H1 (cell line): ENCODE data around the gene AMPH. TPM values are rescaled to one million over a fixed set of nuclear protein-coding genes. Genes with fewer than 3 reads are reported as not detected.

Source experiments
- CTCF ChIA-PET: fragments of 300-600 bp; sonication (Branson Sonifier 250); formaldehyde crosslinking; loops from one replicate; lab custom pipeline; 2021; ENCODE audit not compliant: partially characterized antibody; lab: Charles Lee
- POLR2A ChIA-PET: fragments of 300-600 bp; sonication (Branson Sonifier 250); formaldehyde crosslinking; loops from one replicate; lab custom pipeline; 2021; ENCODE audit warnings: inconsistent platforms; ENCODE audit not compliant: partially characterized antibody; lab: Charles Lee
- DNase-seq, 2 experiments: peaks; one replicate each; pipeline versions ENCODE4 v3.0.0 to v3.0.0-alpha.2; 2010 to 2022; ENCODE audit warnings: low spot score in 2 of 2, low read depth in 1 of 2, mixed read lengths in 1 of 2
- FAIRE-seq: peaks from 2 replicates; lab custom pipeline; 2011; peaks lifted over from hg19 to GRCh38; lab: Jason Lieb, UNC
- H2AFZ ChIP-seq: 2 replicates; pipeline ENCODE4 v1.8.1; 2012; ENCODE audit warnings: low read length, inconsistent platforms
- H2AK5ac ChIP-seq: 2 replicates; pipeline ENCODE4 v1.6.1; 2013; ENCODE audit warnings: low read depth, low read length
- H2BK120ac ChIP-seq: replicated peaks from 2 replicates; pipeline ENCODE3; 2013; ENCODE audit warnings: low read depth, low read length, inconsistent platforms
- H2BK12ac ChIP-seq: 2 replicates; pipeline ENCODE4 v1.6.1; 2013; ENCODE audit warnings: low read depth, low read length
- H2BK15ac ChIP-seq: 2 replicates; pipeline ENCODE4 v1.6.1; 2013; ENCODE audit warnings: low read length
- H2BK20ac ChIP-seq: 2 replicates; pipeline ENCODE4 v1.6.1; 2013; ENCODE audit warnings: low read length
- H2BK5ac ChIP-seq: 2 replicates; pipeline ENCODE4 v1.6.1; 2013; ENCODE audit warnings: low read depth, low read length
- H3K14ac ChIP-seq: 2 replicates; pipeline ENCODE4 v1.6.1; 2013; ENCODE audit warnings: inconsistent platforms; ENCODE audit not compliant: insufficient read length
- H3K18ac ChIP-seq: 2 replicates; pipeline ENCODE4 v1.6.1; 2013; ENCODE audit warnings: low read length; ENCODE audit errors: extremely low read depth
- H3K23ac ChIP-seq: 2 replicates; pipeline ENCODE4 v1.6.1; 2013; ENCODE audit warnings: inconsistent platforms; ENCODE audit not compliant: insufficient read length
- H3K23me2 ChIP-seq: 2 replicates; pipeline ENCODE4 v1.6.1; 2013; ENCODE audit warnings: low read depth, low read length
- H3K27ac ChIP-seq: 2 replicates; pipeline ENCODE4 v1.6.1; 2011; ENCODE audit warnings: low read depth, low read length, inconsistent platforms
- H3K27me3 ChIP-seq, 4 experiments: replicated peaks in 1 of 4; 1 replicate in 1 of 4; 2 replicates in 3 of 4; pipeline versions ENCODE4 v1.6.1 to v1.8.1; 2011 to 2013; ENCODE audit warnings: low read length in 3 of 4, mild to moderate bottlenecking in 3 of 4, inconsistent platforms in 2 of 4, mixed read lengths in 2 of 4, moderate library complexity in 1 of 4; ENCODE audit not compliant: control insufficient read depth in 3 of 4, insufficient read depth in 3 of 4; ENCODE audit errors: extremely low read depth in 1 of 4
- H3K36me3 ChIP-seq, 4 experiments: 2 replicates each; pipeline versions ENCODE4 v1.6.1 to v1.8.1; 2011 to 2013; ENCODE audit warnings: mild to moderate bottlenecking in 4 of 4, low read length in 3 of 4, moderate library complexity in 2 of 4, control low read depth in 1 of 4, inconsistent platforms in 1 of 4; ENCODE audit not compliant: insufficient read depth in 4 of 4, control insufficient read depth in 2 of 4
- H3K4ac ChIP-seq: replicated peaks from 2 replicates; pipeline ENCODE3; 2013; ENCODE audit warnings: low read length, low read depth, mixed read lengths, inconsistent platforms; ENCODE audit not compliant: insufficient read length
- H3K4me1 ChIP-seq, 4 experiments: replicated peaks in 1 of 4; 1 replicate in 1 of 4; 2 replicates in 3 of 4; pipeline versions ENCODE4 v1.6.1 to v1.8.1; 2011 to 2013; ENCODE audit warnings: low read length in 3 of 4, inconsistent platforms in 2 of 4, mixed read lengths in 1 of 4; ENCODE audit not compliant: insufficient read depth in 4 of 4, control insufficient read depth in 3 of 4
- H3K4me2 ChIP-seq, 2 experiments: 2 replicates each; pipeline versions ENCODE4 v1.6.1 to v1.8.1; 2011 to 2013; ENCODE audit warnings: low read depth in 2 of 2, low read length in 2 of 2, control low read depth in 1 of 2, inconsistent platforms in 1 of 2, mild to moderate bottlenecking in 1 of 2; ENCODE audit not compliant: insufficient read depth in 1 of 2
- H3K4me3 ChIP-seq, 4 experiments: fragments of 200-600, 300-600 bp in 1 of 4; sonication (generic), shearing (Covaris generic), sonication (Bioruptor Twin) in 1 of 4; 2 replicates each; pipeline versions ENCODE4 v1.5.1 to v1.8.1; 2011 to 2016; ENCODE audit warnings: low read length in 4 of 4, low read depth in 3 of 4, control low read depth in 2 of 4, inconsistent platforms in 2 of 4, mild to moderate bottlenecking in 2 of 4, mixed read lengths in 1 of 4, moderate library complexity in 1 of 4; ENCODE audit not compliant: insufficient read depth in 2 of 4; ENCODE audit errors: extremely low read depth in 1 of 4
- H3K56ac ChIP-seq: replicated peaks from 2 replicates; pipeline ENCODE3; 2013; ENCODE audit warnings: low read depth, mild to moderate bottlenecking, mixed read lengths, low read length, inconsistent platforms; ENCODE audit not compliant: insufficient read length
- H3K79me1 ChIP-seq: 2 replicates; pipeline ENCODE4 v1.6.1; 2013; ENCODE audit warnings: low read depth, low read length, control low read depth
- H3K79me2 ChIP-seq, 2 experiments: 2 replicates each; pipeline versions ENCODE4 v1.6.1 to v1.8.1; 2012 to 2013; ENCODE audit warnings: low read length in 2 of 2, mild to moderate bottlenecking in 2 of 2, inconsistent platforms in 1 of 2; ENCODE audit not compliant: insufficient read depth in 2 of 2, control insufficient read depth in 1 of 2
- H3K9ac ChIP-seq, 4 experiments: replicated peaks in 1 of 4; 1 replicate in 1 of 4; 2 replicates in 3 of 4; pipeline versions ENCODE4 v1.6.1 to v1.8.1; 2011 to 2013; ENCODE audit warnings: low read depth in 3 of 4, low read length in 3 of 4, control low read depth in 2 of 4, mild to moderate bottlenecking in 2 of 4, moderate library complexity in 2 of 4, inconsistent platforms in 1 of 4; ENCODE audit errors: extremely low read depth in 1 of 4
- H3K9me3 ChIP-seq, 2 experiments: 2 replicates each; pipeline versions ENCODE4 v1.6.1 to v1.8.1; 2012 to 2013; ENCODE audit warnings: mild to moderate bottlenecking in 2 of 2, moderate library complexity in 2 of 2, control low read depth in 1 of 2, inconsistent platforms in 1 of 2, low read depth in 1 of 2, low read length in 1 of 2, mixed read lengths in 1 of 2; ENCODE audit not compliant: insufficient read depth in 2 of 2
- H4K20me1 ChIP-seq, 2 experiments: replicated peaks in 1 of 2; 2 replicates each; pipeline versions ENCODE3 to v1.8.1; 2011 to 2013; ENCODE audit warnings: inconsistent platforms in 2 of 2, low read length in 2 of 2, mild to moderate bottlenecking in 1 of 2; ENCODE audit not compliant: insufficient read depth in 2 of 2, control insufficient read depth in 1 of 2
- H4K5ac ChIP-seq: 2 replicates; pipeline ENCODE4 v1.6.1; 2013; ENCODE audit warnings: low read length, low read depth, mixed read lengths, inconsistent platforms; ENCODE audit not compliant: insufficient read length
- H4K8ac ChIP-seq: 2 replicates; pipeline ENCODE4 v1.8.0; 2013; ENCODE audit warnings: mild to moderate bottlenecking, moderate library complexity, low read length, inconsistent platforms; ENCODE audit not compliant: insufficient read depth; ENCODE audit errors: extremely low read depth
- H4K91ac ChIP-seq: replicated peaks from 2 replicates; pipeline ENCODE3; 2013; ENCODE audit warnings: low read length, mixed read lengths, inconsistent platforms; ENCODE audit not compliant: insufficient read length
- MAFK ChIP-seq: IDR thresholded peaks from 2 replicates; pipeline ENCODE4 v1.6.1; 2012; ENCODE audit warnings: low read depth, mild to moderate bottlenecking, improper control_type of control experiment, low read length
- NRF1 ChIP-seq: IDR thresholded peaks from 2 replicates; pipeline ENCODE4 v1.6.1; 2011; ENCODE audit warnings: mild to moderate bottlenecking, low read depth, low read length, improper control_type of control experiment
- whole genome bisulfite sequencing, 2 experiments: shearing (Covaris generic) in 1 of 2; methylation state at CpG; one replicate each; pipeline versions ENCODE4 v1.1.6 to v1.1.7; 2013 to 2015; ENCODE audit warnings: low lambda C conversion rate in 2 of 2, mixed read lengths in 2 of 2, inconsistent platforms in 1 of 2, low coverage in 1 of 2, missing lambda C conversion rate in 1 of 2; ENCODE audit not compliant: insufficient replicate concordance in 2 of 2, insufficient coverage in 1 of 2, insufficient read length in 1 of 2; ENCODE audit errors: extremely low coverage in 1 of 2, missing lambda C conversion rate in 1 of 2; 5-methylcytosine and 5-hydroxymethylcytosine counted together
- polyA plus RNA-seq, 7 experiments: library from polyadenylated mRNA; depleted of rRNA in 3 of 7; stranded (reverse) in 5 of 7; unstranded in 2 of 7; fragments of >200 nt in 5 of 7; fragments of 200-250 nt in 2 of 7; gene quantifications; 1 replicate in 5 of 7; 2 replicates in 1 of 7; 4 replicates in 1 of 7; pipeline versions ENCODE4 v1.2.1 to v1.2.3, GENCODE V29; 2011 to 2013; ENCODE audit warnings: missing spikeins in 2 of 7, mixed read lengths in 2 of 7
- total RNA-seq: library from RNA; stranded (reverse); fragmentation: NEBNext Ultra II Directional; extraction: Animal tissue kit (Norgen Biotek cat#: 25700); gene quantifications from 2 replicates; pipeline ENCODE4 v1.2.1, GENCODE V29; 2021

Gene AMPH
- total and polyA plus RNA-seq, 2 of the 8 experiments (the other 6 are each of a cell fraction or from before 2014, with no cell fraction given), result 7.3 to 12.2 TPM

DNA sequence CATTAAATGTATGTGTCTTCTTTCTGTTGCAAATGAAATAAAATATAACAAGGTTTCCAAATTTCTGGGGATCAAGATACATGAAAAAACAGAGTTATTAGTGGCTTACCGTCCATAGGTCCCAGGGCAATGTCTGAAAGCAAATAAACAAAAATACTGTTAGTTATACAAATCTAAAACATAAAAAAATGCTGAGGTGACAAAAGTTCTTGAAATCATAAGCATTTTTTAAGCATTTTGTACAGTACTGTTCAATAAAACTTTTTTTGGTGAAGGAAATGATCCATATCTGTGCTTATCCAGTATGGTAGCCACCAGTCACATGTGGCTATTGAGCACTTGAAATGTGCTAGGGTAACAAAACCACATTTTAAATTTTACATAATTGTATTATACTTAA, 199.1 kb downstream of the AMPH start:
- Histone ChIP-seq H3K4me2 (no peak overlapping the region), H3K9ac (no peak overlapping the region), H4K5ac (no peak overlapping the region), H3K23ac (no peak overlapping the region), H3K18ac (no peak overlapping the region), H3K14ac (no peak overlapping the region), H4K91ac (no peak overlapping the region), H2AFZ (no peak overlapping the region), H3K9me3 (no peaks in the 10 kb centered on the region), H3K79me1 (no peaks in the 10 kb centered on the region), H2BK15ac (no peak overlapping the region), H3K56ac (no peak overlapping the region), H3K79me2 (no peaks in the 10 kb centered on the region), H3K4me1 (no peaks in the 10 kb centered on the region), H3K4ac (no peak overlapping the region), H4K20me1 (no peaks in the 10 kb centered on the region), H2BK12ac (no peak overlapping the region), H3K4me3 (no peak overlapping the region), H2AK5ac (no peak overlapping the region), H2BK120ac (no peak overlapping the region), H2BK5ac (no peak overlapping the region), H3K36me3 (no peaks in the 10 kb centered on the region), H4K8ac (no peak overlapping the region), H3K23me2 (no peaks in the 10 kb centered on the region), H3K27ac (no peak overlapping the region), H2BK20ac (no peak overlapping the region), H3K27me3 (no peaks in the 10 kb centered on the region)
- FAIRE-seq (no peak), DNase-seq (no peak)
- CTCF ChIA-PET, result interaction anchor here (0.6 to 8.3 kb wide), 7 partner anchors 10 to 269 kb away, joined by 3 to 48 read pairs (median 3); no protein-coding TSS in a partner anchor
- POLR2A ChIA-PET, result no interaction called here
- WGBS, 2 experiments, result 91% methylated on average over 1 of the region's 1 CpG; no CpG with 5 or more reads in 1 of the 2 experiments
- TF ChIP-seq NRF1 (no peak), MAFK (peak; percentile 25; the same call in 1 of the 2 replicates)
